PC-9 (cell line): ENCODE data around the gene SPRR1A.

Source experiments
- EZH2 ChIP-seq: fragments of 200-600 bp; sonication (generic); IDR thresholded peaks from 2 replicates; pipeline ENCODE4 v1.8.0; 2017; ENCODE audit warnings: antibody characterized with exemption, low read depth
- TF ChIP-seq, protein P1 (sequence below): fragments of 200-600 bp; sonication (generic); conservative IDR thresholded peaks from 2 replicates; pipeline ENCODE4 v1.6.1; 2017; ENCODE audit warnings: mixed run types, antibody characterized with exemption, mild to moderate bottlenecking, moderate library complexity

DNA sequence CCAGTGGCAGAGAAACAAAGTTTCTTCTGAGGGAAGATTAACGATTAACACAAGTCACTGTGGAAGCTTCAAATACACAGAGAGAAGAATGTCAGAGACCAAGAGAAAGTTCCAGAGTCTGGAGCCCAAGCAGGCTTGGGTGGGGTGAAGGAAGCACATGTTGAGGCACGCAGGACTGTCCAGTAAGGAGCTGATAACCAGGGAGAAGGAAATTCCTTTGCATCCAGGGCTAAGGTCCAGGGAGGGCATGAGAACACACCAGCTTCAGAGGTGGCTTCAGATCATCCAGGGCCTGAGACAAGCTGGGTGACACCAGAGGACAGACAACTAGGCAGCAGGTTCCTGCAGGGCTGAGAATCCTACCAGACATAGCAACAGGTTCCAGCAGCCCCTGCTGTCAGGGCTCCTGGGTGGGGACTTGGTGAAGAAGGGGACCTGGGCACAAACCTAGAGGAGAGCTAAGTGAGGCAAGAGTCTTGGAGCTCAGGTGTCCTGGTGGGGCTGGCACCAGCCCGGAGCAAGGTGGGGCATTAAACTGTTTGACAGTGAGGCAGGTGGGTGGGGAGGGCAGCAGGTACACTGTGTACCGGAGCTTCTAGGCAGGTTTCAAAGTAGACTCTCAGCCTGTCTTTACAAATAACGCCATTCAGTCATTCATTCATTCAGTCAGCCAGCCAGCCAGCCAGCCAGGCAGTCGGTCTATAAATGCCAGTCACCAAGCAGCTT lies 2.6 kb upstream of the SPRR1A start:
- TF ChIP-seq, protein P1, sequence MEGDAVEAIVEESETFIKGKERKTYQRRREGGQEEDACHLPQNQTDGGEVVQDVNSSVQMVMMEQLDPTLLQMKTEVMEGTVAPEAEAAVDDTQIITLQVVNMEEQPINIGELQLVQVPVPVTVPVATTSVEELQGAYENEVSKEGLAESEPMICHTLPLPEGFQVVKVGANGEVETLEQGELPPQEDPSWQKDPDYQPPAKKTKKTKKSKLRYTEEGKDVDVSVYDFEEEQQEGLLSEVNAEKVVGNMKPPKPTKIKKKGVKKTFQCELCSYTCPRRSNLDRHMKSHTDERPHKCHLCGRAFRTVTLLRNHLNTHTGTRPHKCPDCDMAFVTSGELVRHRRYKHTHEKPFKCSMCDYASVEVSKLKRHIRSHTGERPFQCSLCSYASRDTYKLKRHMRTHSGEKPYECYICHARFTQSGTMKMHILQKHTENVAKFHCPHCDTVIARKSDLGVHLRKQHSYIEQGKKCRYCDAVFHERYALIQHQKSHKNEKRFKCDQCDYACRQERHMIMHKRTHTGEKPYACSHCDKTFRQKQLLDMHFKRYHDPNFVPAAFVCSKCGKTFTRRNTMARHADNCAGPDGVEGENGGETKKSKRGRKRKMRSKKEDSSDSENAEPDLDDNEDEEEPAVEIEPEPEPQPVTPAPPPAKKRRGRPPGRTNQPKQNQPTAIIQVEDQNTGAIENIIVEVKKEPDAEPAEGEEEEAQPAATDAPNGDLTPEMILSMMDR = no peak
- TF ChIP-seq EZH2 = no peak
